Mesenteric fat pad (tissue), 1 donor: ENCODE data around the gene FARS2. TPM values are rescaled to one million over a fixed set of nuclear protein-coding genes. Genes with fewer than 3 reads are reported as not detected.

Experiments
- DNase-seq: peaks from one replicate; pipeline ENCODE4 v3.0.0-alpha.2; 2020; ENCODE audit warnings: low spot score
- total RNA-seq: library from RNA; stranded (reverse); fragmentation: NEBNext Ultra II Directional; extraction: Animal tissue kit (Norgen Biotek cat#: 25700); gene quantifications from one replicate; pipeline ENCODE4 v1.2.1, GENCODE V29; 2021
- donor health status: DM: yes; HTN: yes; CAD: no.

The FARS2 gene
- total RNA-seq, 1 donor from 2014 or later, result 13.3 TPM

DNA sequence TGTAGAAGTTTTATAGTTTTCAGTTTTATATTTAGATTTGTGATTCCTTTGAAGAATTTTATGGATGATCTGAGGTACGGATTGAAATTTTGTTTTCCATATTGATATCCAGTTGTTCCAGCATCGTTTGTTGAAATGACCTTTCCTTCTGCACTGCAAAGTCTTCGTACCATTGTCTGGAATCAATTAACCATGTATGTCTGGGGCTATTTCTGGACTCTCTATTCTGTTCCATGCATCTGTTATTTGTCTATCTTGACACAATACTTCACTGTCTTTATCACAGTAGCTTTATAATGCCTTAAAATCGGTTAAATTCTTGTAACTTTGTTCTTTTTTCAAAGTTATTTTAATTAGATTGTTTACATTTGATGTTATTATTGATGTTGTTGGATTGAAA, 154.9 kb downstream of the FARS2 start:
- DNase-seq, result no peak

GRCh38 chr6:5422321-5422915, 161.1 kb downstream of the FARS2 start:
- no peak for DNase-seq

GRCh38 chr6:5423251-5423650, 161.9 kb downstream of the FARS2 start:
- DNase-seq, result no peak

GRCh38 chr6:5424726-5425125, 163.4 kb downstream of the FARS2 start:
- DNase-seq, result no peak

GRCh38 chr6:5425267-5425666, 164.0 kb downstream of the FARS2 start:
- DNase-seq, result no peak

DNA sequence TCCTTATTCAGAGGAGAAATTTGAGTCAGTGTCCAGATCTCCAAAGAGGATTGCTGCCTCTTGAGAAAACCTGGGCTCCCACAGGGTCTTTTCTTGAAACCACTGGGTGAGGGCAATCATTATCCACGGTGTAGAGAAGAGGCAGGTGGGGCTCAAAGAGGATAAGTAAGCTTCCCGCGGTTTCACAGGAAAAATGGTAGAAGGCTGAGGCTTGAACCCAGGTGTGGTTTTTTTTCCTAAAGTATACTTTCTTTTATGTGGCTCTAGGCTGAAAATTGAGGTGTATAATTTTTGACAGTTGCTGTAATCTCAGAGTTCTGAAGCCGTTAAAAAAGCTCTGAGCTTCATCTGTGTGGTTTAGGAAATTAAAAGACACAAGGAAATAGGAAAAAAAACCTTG, 164.5 kb downstream of the FARS2 start:
- no peak for DNase-seq

DNA sequence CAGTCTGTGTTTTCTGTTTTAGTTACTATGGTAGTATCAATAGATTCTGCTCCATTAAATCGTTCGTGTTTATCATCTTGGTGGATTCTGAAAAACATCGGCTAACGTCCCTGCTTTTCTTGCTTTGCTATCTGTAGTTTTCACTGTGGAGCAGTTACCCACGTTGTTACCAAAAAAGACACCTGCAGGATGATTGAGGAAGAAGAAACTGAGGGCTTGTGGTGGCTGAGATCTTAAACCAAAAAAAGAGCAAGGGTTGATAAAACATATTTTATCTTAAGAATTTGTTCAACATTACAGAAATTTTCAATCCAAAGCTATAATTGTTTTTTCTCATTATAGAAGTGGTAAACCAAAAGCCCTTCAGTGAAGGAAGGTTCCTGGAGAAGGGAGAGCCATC, 166.3 kb downstream of the FARS2 start:
- no peak for DNase-seq

DNA sequence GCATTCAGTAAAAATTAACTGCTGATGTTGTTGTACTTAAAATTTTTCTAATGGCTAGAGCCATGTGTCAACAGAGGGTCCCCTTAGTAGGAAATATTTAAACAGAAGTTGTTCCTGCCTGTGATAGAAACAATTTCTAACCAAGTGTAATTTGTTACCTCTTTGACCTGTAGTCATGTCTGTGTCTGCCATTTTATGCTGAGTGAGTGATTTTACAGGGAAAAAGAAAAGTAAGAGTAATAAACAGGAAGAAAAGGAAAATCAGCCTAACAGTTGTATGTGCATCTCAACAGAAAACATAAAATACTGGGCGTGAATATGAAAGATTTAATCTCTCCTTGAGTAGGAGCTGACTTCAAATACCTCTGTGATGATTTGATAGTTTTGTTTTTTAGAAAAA, 172.0 kb downstream of the FARS2 start:
- no peak for DNase-seq

- no peak for DNase-seq
Measured at GRCh38 chr6:5435449-5435848, 174.1 kb downstream of the FARS2 start.

DNA sequence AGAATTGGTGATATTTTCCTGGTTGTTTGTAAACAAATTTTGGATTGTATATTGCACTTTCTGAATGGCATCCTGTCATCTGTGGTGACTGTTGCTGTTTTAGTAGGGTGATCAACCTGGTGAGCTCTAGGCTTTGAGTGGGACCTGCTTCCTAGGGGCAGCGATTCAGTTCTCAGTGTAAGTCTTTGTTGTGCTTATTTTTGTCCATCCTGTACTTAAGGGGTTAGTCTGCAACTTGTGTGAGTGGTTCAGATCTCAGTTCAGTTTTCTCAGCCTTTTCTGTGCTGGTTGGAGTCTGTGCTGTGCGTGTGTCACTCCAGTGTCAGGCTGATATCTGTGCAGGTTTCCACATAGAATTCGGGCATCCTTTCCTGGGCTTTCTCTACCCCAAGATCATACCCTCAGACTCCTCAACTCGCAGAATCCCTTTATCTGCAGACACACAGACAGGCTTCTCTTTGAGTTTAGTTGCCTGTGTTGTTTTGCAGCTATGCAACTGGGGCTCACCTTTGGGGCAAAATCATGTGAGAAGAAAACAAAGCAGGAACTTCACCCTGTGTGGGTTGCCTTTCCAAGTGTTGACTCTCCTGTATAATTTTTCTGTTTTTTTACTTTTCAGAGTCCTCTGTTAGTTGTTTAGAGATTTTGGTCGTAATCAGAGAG, 177.7 kb downstream of the FARS2 start:
- DNase-seq, result no peak

DNA sequence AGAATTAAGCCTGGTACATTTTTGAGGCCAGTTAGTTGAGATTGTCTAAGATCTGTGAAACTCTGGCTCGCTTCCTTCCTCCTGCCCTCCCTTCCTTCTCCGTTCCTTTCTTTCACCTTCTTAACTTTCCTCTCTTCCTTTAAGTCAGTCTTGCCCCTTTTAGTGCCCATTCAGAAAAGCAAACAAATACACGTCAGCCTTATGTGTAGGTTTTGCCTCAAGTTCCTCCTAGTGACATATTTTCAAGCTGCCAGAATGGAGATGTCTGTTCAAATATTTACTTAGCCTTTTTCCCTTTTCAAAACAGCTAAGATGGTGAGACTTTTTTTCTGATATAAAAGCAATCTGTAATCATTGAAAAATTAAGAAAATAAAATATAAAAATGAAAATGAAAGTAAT, 178.4 kb downstream of the FARS2 start:
- DNase-seq, result no peak

DNA sequence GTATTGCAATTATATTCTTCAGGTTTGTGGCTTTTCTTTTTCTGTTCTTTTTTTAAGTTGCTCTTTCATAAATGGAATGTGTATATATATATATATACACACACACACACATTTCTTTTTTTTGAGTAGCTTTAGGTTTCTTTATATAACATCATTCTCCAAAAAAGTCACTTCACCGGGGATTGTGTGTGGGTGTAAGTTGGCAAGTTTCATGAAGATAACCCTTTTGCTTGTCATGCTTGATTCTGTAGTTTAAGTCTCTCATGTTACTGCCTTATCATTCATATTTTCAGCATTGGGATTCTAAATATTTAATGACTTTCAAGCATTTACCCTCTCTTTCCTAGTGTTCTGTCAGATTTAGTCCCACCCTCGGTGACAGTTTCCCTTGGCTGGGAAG, 181.0 kb downstream of the FARS2 start:
- no peak for DNase-seq

DNA sequence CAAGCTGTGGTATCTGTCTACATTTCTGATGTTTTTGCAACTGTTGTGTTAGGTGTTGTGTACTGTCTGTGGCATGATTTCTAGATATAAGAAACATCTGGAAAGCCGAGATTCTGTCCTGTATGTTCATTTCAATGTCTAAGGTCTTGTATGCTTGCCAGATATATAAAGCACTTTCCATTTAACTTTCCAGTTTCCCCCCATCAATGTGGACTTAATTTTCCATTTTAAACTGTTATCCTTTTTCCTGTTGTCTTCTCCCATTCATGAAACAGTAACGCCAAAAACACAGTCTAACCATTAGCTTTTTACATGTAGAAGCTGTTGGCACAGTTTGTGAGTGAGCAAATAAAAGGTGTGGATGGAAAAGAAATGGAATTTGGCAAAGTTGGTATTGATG, 181.6 kb downstream of the FARS2 start:
- no peak for DNase-seq

GRCh38 chr6:5443491-5443890, 182.2 kb downstream of the FARS2 start:
- DNase-seq, result no peak

GRCh38 chr6:5446362-5447075, 185.2 kb downstream of the FARS2 start:
- DNase-seq, result no peak

GRCh38 chr6:5447921-5448320, 186.6 kb downstream of the FARS2 start:
- DNase-seq, result no peak

GRCh38 chr6:5450073-5450472, 188.8 kb downstream of the FARS2 start:
- no peak for DNase-seq

- DNase-seq, result no peak
Measured at GRCh38 chr6:5453546-5453945, 192.2 kb downstream of the FARS2 start.

GRCh38 chr6:5455142-5455541, 193.8 kb downstream of the FARS2 start:
- no peak for DNase-seq

DNA sequence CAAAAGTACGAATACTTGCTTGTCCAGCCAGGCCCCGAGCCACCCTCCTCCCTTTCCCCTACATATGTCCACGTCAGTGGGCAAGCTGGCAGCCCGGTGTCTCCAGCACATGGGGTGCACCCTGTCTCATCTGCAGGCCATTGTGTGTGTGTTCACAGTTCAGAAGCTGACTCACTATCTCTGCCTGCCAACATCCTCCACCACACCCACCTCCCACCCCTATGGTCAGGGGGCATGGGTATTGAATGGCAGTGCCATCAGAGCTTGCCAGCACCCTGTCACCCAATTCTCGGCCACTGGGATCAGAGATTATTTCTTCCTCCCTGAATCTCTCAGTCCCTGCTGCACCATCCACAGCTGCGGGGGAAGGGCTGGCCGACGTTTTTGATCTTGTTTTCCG, 195.7 kb downstream of the FARS2 start:
- no peak for DNase-seq

DNA sequence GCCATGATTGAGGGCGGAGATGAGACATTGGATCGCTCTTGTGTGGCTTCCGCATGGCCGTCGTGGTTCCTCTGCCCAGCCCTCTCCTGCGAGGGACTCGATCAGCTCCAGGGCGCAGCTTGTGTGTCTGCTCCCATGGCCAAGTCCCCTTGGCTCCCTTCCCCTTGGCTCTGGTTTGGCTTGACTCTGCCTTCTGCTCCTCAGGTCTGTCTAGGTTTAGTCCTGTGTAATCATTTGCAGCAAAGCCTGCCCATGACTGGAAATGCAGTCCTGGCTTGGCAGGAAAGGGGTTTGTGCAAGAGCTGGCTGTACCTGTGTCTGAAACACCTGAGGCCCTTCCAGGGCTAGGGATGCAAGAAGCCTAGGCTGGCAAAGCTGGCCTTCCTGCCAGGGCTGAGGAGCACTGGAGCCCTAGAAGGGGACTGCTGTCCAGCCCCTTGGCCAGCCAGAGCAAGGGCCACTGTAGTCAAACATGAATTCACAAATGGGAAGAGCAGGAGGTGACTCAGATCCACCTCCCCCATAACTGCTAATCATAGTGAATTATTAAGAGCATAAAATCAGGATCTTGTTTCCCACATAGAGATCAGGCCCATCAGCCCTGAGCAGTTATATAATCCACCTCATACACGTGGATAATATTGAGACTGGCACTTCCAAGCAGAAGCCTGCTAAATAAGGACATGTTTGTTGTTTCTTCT, 196.8 kb downstream of the FARS2 start:
- no peak for DNase-seq

- DNase-seq, result no peak
Measured at GRCh38 chr6:5459346-5459745, 198.0 kb downstream of the FARS2 start.
